Ishikawa (cell line): ENCODE measurements around the gene FBXL17.

Experiments
- CEBPB ChIP-seq: IDR thresholded peaks from 2 replicates; pipeline ENCODE4 v1.6.1; 2012
- CREB1 ChIP-seq: IDR thresholded peaks from 2 replicates; pipeline ENCODE4 v1.6.1; 2012; ENCODE audit warnings: low read depth
- EGR1 ChIP-seq: IDR thresholded peaks from 2 replicates; pipeline ENCODE4 v1.6.1; 2012
- EP300 ChIP-seq: IDR thresholded peaks from 2 replicates; pipeline ENCODE4 v1.6.1; 2012; ENCODE audit warnings: borderline replicate concordance
- FOXM1 ChIP-seq: IDR thresholded peaks from 2 replicates; pipeline ENCODE4 v1.6.1; 2012; ENCODE audit warnings: low read depth, borderline replicate concordance
- NFIC ChIP-seq: IDR thresholded peaks from 2 replicates; pipeline ENCODE4 v1.6.1; 2012
- RAD21 ChIP-seq: IDR thresholded peaks from 2 replicates; pipeline ENCODE4 v1.6.1; 2012; ENCODE audit warnings: low read depth
- TAF1 ChIP-seq: IDR thresholded peaks from 2 replicates; pipeline ENCODE4 v1.6.1; 2012; ENCODE audit warnings: low read depth, mild to moderate bottlenecking
- TCF12 ChIP-seq: IDR thresholded peaks from 2 replicates; pipeline ENCODE4 v1.6.1; 2012; ENCODE audit warnings: low read depth
- TEAD4 ChIP-seq: IDR thresholded peaks from 2 replicates; pipeline ENCODE4 v1.6.1; 2012
- YY1 ChIP-seq: IDR thresholded peaks from 2 replicates; pipeline ENCODE4 v1.6.1; 2012; ENCODE audit warnings: low read depth
- ZBTB7A ChIP-seq: IDR thresholded peaks from 2 replicates; pipeline ENCODE4 v1.6.1; 2012; ENCODE audit warnings: low read depth
- TF ChIP-seq, protein P1 (sequence below): IDR thresholded peaks from 2 replicates; pipeline ENCODE4 v1.6.1; 2012
- TF ChIP-seq, protein P2 (sequence below): IDR thresholded peaks from 2 replicates; pipeline ENCODE4 v1.6.1; 2012
- TF ChIP-seq, protein P3 (sequence below): IDR thresholded peaks from 2 replicates; pipeline ENCODE4 v1.6.1; 2012; ENCODE audit warnings: low read depth, mild to moderate bottlenecking

FBXL17 gene

DNA sequence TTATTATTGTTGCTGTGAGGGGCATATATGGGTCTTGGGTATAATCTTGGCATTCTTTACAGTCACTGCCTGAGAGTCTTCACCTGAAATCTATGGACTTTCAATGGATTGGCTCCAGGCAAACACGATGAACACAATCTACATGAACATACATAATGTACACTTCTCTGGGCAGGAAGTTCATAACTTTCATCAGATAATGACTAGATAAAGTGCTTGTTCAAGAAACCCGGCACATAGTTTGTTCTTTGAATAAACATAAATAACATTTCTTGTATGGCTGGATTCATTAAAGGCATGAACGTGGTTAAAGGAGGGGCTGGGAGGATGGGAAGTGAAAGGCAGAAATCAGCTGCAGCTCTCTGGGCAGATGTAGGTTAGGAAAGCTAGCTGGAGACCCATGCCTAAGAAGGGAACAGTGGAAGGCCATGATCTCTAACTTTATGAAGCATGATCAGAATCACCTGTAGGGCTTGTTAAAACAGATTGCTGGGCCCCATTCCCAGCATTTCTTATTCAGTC is 404.3 kb downstream of the FBXL17 start:
- TF ChIP-seq TAF1 (no peak), TCF12 (no peak), ZBTB7A (no peak), EGR1 (no peak), NFIC (no peak), TEAD4 (no peak), CREB1 (no peak), YY1 (no peak), EP300 (no peak), CEBPB (no peak), RAD21 (no peak), FOXM1 (no peak)
- TF ChIP-seq, protein P1, sequence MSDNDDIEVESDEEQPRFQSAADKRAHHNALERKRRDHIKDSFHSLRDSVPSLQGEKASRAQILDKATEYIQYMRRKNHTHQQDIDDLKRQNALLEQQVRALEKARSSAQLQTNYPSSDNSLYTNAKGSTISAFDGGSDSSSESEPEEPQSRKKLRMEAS, result no peak
- TF ChIP-seq, protein P2, sequence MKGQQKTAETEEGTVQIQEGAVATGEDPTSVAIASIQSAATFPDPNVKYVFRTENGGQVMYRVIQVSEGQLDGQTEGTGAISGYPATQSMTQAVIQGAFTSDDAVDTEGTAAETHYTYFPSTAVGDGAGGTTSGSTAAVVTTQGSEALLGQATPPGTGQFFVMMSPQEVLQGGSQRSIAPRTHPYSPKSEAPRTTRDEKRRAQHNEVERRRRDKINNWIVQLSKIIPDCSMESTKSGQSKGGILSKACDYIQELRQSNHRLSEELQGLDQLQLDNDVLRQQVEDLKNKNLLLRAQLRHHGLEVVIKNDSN, result no peak
- TF ChIP-seq, protein P3, sequence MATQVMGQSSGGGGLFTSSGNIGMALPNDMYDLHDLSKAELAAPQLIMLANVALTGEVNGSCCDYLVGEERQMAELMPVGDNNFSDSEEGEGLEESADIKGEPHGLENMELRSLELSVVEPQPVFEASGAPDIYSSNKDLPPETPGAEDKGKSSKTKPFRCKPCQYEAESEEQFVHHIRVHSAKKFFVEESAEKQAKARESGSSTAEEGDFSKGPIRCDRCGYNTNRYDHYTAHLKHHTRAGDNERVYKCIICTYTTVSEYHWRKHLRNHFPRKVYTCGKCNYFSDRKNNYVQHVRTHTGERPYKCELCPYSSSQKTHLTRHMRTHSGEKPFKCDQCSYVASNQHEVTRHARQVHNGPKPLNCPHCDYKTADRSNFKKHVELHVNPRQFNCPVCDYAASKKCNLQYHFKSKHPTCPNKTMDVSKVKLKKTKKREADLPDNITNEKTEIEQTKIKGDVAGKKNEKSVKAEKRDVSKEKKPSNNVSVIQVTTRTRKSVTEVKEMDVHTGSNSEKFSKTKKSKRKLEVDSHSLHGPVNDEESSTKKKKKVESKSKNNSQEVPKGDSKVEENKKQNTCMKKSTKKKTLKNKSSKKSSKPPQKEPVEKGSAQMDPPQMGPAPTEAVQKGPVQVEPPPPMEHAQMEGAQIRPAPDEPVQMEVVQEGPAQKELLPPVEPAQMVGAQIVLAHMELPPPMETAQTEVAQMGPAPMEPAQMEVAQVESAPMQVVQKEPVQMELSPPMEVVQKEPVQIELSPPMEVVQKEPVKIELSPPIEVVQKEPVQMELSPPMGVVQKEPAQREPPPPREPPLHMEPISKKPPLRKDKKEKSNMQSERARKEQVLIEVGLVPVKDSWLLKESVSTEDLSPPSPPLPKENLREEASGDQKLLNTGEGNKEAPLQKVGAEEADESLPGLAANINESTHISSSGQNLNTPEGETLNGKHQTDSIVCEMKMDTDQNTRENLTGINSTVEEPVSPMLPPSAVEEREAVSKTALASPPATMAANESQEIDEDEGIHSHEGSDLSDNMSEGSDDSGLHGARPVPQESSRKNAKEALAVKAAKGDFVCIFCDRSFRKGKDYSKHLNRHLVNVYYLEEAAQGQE, result no peak

DNA sequence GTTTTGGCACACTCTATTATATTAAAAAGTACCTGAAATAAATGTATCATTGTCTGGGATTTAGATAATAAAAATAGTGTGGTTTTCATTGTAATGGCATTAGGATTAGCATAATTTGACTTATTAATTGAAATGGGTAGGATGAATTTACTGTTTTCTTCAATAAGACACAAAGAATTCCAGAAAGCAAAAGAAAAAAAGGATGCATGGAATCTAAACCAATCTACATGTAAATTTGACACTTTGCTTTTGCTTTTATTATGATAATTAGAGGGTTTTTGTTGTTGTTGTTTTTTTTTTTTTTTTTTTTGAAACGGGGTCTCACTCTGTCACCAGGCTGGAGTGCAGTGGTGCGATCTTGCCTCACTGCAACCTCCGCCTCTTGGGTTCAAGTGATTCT is 406.3 kb downstream of the FBXL17 start:
- TF ChIP-seq, protein P3, result no peak
- no peak for TF ChIP-seq CEBPB
- TF ChIP-seq FOXM1, result no peak
- no peak for TF ChIP-seq ZBTB7A
- no peak for TF ChIP-seq TCF12
- TF ChIP-seq YY1, result no peak

DNA sequence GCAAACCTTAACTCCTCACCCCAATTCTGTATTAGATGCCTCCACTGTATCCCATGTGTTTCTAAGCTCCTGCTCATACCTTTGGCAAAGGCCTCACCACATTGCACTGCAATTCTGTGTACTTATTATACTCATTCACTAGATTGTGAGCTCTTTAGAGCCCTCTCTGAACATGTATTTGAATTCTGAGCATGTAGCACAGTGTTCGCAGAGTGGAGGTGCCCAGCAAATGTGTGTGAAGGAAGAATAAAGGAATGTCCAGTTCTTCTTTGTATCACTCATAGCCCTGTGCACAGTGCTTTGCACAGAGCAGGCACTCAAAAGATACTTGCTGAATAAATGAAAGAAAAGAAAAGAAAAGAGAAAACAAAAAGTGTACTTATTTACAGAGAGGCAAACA is 410.1 kb downstream of the FBXL17 start:
- TF ChIP-seq TAF1 (no peak), NFIC (no peak), CREB1 (no peak), YY1 (no peak)
- TF ChIP-seq, protein P2, result no peak

DNA sequence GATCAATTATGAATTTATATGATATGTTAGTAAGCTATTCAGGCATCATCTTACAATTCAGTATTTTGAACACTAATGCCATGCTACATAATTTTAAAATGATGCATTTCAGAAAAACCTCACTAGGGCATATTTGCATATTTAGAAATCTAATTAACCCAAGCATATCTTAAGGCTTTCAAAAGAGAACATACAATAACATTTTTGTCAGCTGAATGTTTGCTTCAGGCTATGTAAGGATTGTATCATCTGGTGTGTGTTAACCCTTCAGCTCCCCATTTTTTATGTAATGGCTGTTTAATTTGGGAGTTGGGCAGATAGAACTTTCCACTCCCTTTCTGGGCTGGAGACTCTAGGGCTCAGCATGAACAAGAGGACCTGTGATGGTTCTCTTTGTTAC is 412.1 kb downstream of the FBXL17 start:
- no peak for TF ChIP-seq ZBTB7A
- TF ChIP-seq CEBPB, result no peak
- no peak for TF ChIP-seq NFIC
- TF ChIP-seq, protein P1, result no peak
- TF ChIP-seq TAF1, result no peak
- no peak for TF ChIP-seq EP300
- TF ChIP-seq RAD21, result no peak
- no peak for TF ChIP-seq YY1
- TF ChIP-seq, protein P2, result no peak
- no peak for TF ChIP-seq TCF12
- no peak for TF ChIP-seq EGR1
- TF ChIP-seq FOXM1, result no peak
- TF ChIP-seq, protein P3, result no peak
- no peak for TF ChIP-seq CREB1
- no peak for TF ChIP-seq TEAD4
